T-helper 17 cell (primary cell): ENCODE results near the gene COPB1. TPM values are rescaled to one million over a fixed set of nuclear protein-coding genes. Genes with fewer than 3 reads are reported as not detected.
"Not testable (repeated sequence)": the region's sequence is repeated elsewhere in the genome, so short reads cannot be mapped to it uniquely, and the experiment has no call there.

Source experiments
- ATAC-seq: fragments of 150-1000 bp; cut with Tn5 transposase; 2 replicates; pipeline ENCODE4 v1.10.0; 2021; ENCODE audit warnings: mild to moderate bottlenecking, moderate library complexity
- DNase-seq, 3 donors: peaks; one replicate each; pipeline versions ENCODE4 v3.0.0 to v3.0.0-alpha.2; 2020 to 2021
- H3K9me3 ChIP-seq: one replicate; pipeline ENCODE4 v1.7.0; 2013; ENCODE audit warnings: low read length, mild to moderate bottlenecking; ENCODE audit not compliant: control insufficient read depth, poor library complexity, severe bottlenecking
- H3K27ac Mint-ChIP-seq: one replicate; pipeline ENCODE4 v1.8.0; 2022; ENCODE audit warnings: mild to moderate bottlenecking, moderate library complexity, mixed read lengths
- H3K27me3 Mint-ChIP-seq: one replicate; pipeline ENCODE4 v1.8.0; 2022; ENCODE audit warnings: mixed read lengths
- H3K36me3 Mint-ChIP-seq: one replicate; pipeline ENCODE4 v1.8.0; 2022; ENCODE audit warnings: low read depth, mixed read lengths
- H3K4me1 Mint-ChIP-seq: one replicate; pipeline ENCODE4 v1.8.0; 2022; ENCODE audit warnings: mild to moderate bottlenecking, mixed read lengths
- H3K4me3 Mint-ChIP-seq: one replicate; pipeline ENCODE4 v1.8.0; 2022; ENCODE audit warnings: mild to moderate bottlenecking, moderate library complexity, mixed read lengths
- total RNA-seq, 4 donors: library from RNA in 2 of 4; stranded (reverse) in 2 of 4; gene quantifications; one replicate each; pipeline ENCODE4 v1.2.3 and lab custom pipeline; 2022 to 2026

Gene COPB1
- total RNA-seq (10 to 100 TPM; 59.5 to 74.2 TPM), total RNA-seq (lab: John Stamatoyannopoulos, UW) (99.4 to 218 reads per million in 2 donors)

DNA sequence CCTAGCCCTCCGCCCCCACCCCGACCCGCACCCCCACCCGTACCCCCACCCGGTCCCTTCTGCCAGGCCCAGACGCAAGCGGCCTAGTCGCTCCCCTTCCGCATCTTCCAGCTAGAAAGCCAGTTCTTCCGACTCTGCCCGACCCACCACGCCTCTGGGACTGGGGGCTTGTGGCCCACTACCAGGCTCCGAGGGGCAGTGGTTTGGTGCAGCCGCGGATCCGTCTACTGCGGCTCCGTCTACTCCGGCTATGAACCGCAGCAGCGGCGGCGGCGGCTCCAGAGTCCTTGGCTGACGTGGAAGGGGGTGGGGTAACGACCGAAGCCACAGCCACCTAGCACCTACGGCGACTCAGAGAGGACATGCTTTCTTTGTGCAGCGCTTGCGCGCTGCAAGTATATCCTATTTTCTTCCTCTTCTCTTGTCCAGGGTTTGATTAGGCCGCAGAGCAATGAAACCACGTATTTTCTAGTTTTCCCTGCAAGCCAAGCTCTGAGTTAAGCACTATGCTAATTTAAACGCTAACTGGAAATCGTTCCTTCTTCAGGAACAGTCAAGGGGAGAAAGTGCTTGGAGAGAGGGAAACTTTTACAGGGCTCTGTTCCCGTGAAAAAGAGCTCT is at the start of gene COPB1:
COPB1 (minus strand) TSS at position 252 of the 621 bp plus-strand sequence. CDS start 883 bp downstream, outside the sequence.
- H3K36me3 Mint-ChIP-seq, result peaks cover 10% of the 10 kb centered on the region
- H3K4me3 Mint-ChIP-seq, result peak within 1 kb of the TSS; percentile 99
- peak within 1 kb of the TSS; percentile 96 for H3K27ac Mint-ChIP-seq
- no peaks in the 10 kb centered on the region for H3K9me3 ChIP-seq
- DNase-seq (peak; percentile 83 to 87 (median 84)), ATAC-seq (peak; percentile 95)
- no peaks in the 10 kb centered on the region for H3K27me3 Mint-ChIP-seq
- peaks cover 27% of the 10 kb centered on the region for H3K4me1 Mint-ChIP-seq

DNA sequence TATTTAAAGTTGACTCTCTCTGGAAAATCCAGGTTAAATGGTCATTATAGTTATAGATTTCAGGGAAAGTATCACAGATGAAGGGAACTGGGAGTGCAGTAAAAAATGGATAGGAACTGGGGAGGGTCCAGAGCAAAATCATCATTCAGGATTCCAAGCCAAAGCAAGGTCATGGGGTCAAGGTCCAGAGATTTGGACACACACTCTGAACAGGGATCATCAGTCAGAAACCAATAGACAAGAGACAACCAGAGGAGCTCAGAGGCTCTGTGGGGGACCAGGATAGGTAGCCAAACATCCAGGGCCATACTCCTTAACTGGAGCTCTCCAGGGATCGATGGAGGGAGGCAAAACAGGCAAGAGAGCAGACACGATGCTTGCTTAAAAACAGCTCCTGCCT is 47.8 kb upstream of the COPB1 start:
- Mint-ChIP-seq H3K27me3 (no peaks in the 10 kb centered on the region), H3K36me3 (no peaks in the 10 kb centered on the region), H3K27ac (peak overlapping the region; percentile 82), H3K4me3 (no peak overlapping the region), H3K4me1 (peaks cover 7% of the 10 kb centered on the region)
- ATAC-seq (no peak), DNase-seq (no peak)
- H3K9me3 ChIP-seq, result no peaks in the 10 kb centered on the region

- H3K4me3 Mint-ChIP-seq, result no peak overlapping the region
- H3K27me3 Mint-ChIP-seq, result no peaks in the 10 kb centered on the region
- no peak overlapping the region for H3K27ac Mint-ChIP-seq
- DNase-seq, result no peak
- H3K36me3 Mint-ChIP-seq, result no peaks in the 10 kb centered on the region
- H3K9me3 ChIP-seq, result no peaks in the 10 kb centered on the region
- peaks cover 7% of the 10 kb centered on the region for H3K4me1 Mint-ChIP-seq
- no peak for ATAC-seq
These were observed 47.1 kb upstream of the COPB1 start for GRCh38 chr11:14546672-14547071.

DNA sequence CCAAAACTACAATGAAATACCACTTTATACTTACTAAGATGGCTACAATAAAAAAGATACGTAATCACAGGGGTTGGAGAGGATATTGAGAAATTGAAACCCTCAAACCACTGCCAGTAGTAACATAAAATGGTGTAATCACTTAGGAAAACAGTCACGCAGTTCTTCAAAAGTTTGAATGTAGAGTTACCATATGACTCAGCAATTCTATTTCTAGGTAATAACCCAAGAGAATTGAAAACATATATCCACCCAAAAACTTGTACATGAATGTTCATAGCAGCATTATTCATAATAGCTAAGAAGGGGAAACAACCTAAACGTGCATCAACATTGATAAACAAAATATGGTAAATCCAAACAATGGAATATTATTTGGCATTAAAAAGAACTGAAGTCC is 45.0 kb upstream of the COPB1 start:
- Mint-ChIP-seq H3K36me3 (no peaks in the 10 kb centered on the region), H3K4me3 (no peak overlapping the region), H3K4me1 (peaks cover 7% of the 10 kb centered on the region), H3K27ac (no peak overlapping the region), H3K27me3 (no peaks in the 10 kb centered on the region)
- H3K9me3 ChIP-seq, result no peaks in the 10 kb centered on the region
- ATAC-seq (no peak), DNase-seq (no peak)

GRCh38 chr11:14543260-14543659 is 43.6 kb upstream of the COPB1 start:
- no peak for DNase-seq
- Mint-ChIP-seq H3K4me1 (peaks cover 7% of the 10 kb centered on the region), H3K27ac (no peak overlapping the region), H3K27me3 (no peaks in the 10 kb centered on the region), H3K4me3 (no peak overlapping the region), H3K36me3 (no peaks in the 10 kb centered on the region)
- H3K9me3 ChIP-seq, result no peaks in the 10 kb centered on the region
- ATAC-seq, result no peak

- H3K9me3 ChIP-seq, result no peaks in the 10 kb centered on the region
- Mint-ChIP-seq H3K4me3 (no peak overlapping the region), H3K27me3 (no peaks in the 10 kb centered on the region), H3K27ac (no peak overlapping the region), H3K4me1 (peaks cover 5% of the 10 kb centered on the region), H3K36me3 (no peaks in the 10 kb centered on the region)
- ATAC-seq (no peak), DNase-seq (no peak)
These were observed 42.7 kb upstream of the COPB1 start for GRCh38 chr11:14542324-14542723.

DNA sequence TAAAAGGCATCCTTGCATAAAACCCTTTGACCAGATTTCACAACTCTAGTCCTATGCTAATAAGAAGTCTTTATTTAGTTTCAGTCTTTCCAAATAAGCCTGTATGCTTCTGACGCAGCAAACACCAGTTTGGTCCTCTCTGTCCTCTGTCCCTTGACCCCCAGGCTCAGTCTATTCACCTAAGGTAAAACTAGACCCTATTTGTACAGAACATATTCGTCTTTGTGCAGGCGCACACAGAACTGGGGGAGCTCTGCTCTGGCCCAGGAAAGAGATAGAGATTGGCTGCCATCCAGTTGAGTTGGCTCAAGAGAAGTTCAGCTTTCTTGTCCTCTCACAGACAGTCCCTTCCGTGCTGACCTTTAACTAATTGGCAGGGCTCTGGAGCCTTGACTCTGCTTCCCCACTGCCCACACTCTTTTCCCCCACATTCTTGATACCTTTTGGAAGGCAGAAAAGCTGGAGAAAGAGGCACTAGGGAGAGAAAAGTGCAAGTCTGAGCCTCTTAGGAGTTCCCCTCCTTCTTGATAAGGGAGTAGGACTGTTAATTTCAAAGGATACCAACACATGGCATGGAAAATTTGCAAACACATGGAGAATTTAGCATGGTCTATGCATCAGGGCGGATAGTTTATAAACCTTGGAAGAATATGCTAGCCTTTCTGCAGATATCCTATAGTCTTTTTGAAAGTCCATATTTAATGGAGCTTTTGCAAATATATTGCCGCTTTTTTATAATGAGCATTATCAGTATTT is 41.8 kb upstream of the COPB1 start:
- no peaks in the 10 kb centered on the region for H3K36me3 Mint-ChIP-seq
- DNase-seq, result no peak
- no peaks in the 10 kb centered on the region for H3K27me3 Mint-ChIP-seq
- no peaks in the 10 kb centered on the region for H3K9me3 ChIP-seq
- no peak overlapping the region for H3K4me3 Mint-ChIP-seq
- no peak for ATAC-seq
- peak overlapping the region; percentile 41 for H3K27ac Mint-ChIP-seq
- H3K4me1 Mint-ChIP-seq, result peaks cover 5% of the 10 kb centered on the region

- H3K27ac Mint-ChIP-seq, result peak overlapping the region; percentile 89
- H3K27me3 Mint-ChIP-seq, result no peaks in the 10 kb centered on the region
- H3K36me3 Mint-ChIP-seq, result no peaks in the 10 kb centered on the region
- ATAC-seq (no peak), DNase-seq (no peak)
- no peak overlapping the region for H3K4me3 Mint-ChIP-seq
- H3K9me3 ChIP-seq, result no peaks in the 10 kb centered on the region
- H3K4me1 Mint-ChIP-seq, result peaks cover 3% of the 10 kb centered on the region
These were observed 40.4 kb upstream of the COPB1 start for GRCh38 chr11:14539982-14540421.

- Mint-ChIP-seq H3K27me3 (no peaks in the 10 kb centered on the region), H3K4me3 (no peak overlapping the region), H3K36me3 (no peaks in the 10 kb centered on the region), H3K27ac (peak overlapping the region; percentile 89), H3K4me1 (peaks cover 3% of the 10 kb centered on the region)
- no peak for ATAC-seq
- no peaks in the 10 kb centered on the region for H3K9me3 ChIP-seq
- DNase-seq, result no peak
These were observed 39.4 kb upstream of the COPB1 start for GRCh38 chr11:14538926-14539554.

- no peak for ATAC-seq
These were observed 38.8 kb upstream of the COPB1 start for GRCh38 chr11:14538271-14538925.

GRCh38 chr11:14537134-14537599 is 37.6 kb upstream of the COPB1 start:
- Mint-ChIP-seq H3K27me3 (no peaks in the 10 kb centered on the region), H3K36me3 (no peaks in the 10 kb centered on the region), H3K4me3 (peak overlapping the region; percentile 57), H3K4me1 (peaks cover 3% of the 10 kb centered on the region), H3K27ac (peak overlapping the region; percentile 89)
- peak; percentile 98 for ATAC-seq
- peak in 1 of 3 donors; percentile 12 for DNase-seq
- H3K9me3 ChIP-seq, result no peaks in the 10 kb centered on the region

More at GRCh38 chr11:14538271-14538925, 38.8 kb upstream of the COPB1 start:
- DNase-seq, result no peak
- H3K27ac Mint-ChIP-seq, result peak overlapping the region; percentile 89
- H3K36me3 Mint-ChIP-seq, result no peaks in the 10 kb centered on the region
- no peaks in the 10 kb centered on the region for H3K9me3 ChIP-seq
- H3K4me3 Mint-ChIP-seq, result no peak overlapping the region
- H3K4me1 Mint-ChIP-seq, result peaks cover 3% of the 10 kb centered on the region
- H3K27me3 Mint-ChIP-seq, result no peaks in the 10 kb centered on the region

DNA sequence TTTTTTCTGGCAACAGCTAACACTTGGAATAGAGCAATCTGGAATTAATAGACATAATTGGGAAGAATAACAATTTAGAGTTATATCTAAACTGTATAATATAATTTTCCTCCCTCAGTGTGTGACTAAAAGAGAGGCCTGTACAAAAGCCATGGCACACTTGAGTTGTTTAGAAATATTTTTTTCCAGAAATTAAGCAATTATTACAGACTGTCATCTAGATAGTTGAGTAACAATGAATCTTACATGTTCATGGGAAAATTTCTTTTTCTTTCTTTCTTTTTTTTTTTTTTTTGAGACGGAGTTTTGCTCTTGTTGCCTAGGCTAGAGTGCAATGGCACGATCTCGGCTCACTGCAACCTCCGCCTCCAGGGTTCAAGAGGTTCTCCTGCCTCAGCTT is 35.6 kb upstream of the COPB1 start:
- not testable (repeated sequence) for ATAC-seq, H3K4me1 Mint-ChIP-seq, H3K9me3 ChIP-seq, H3K27ac Mint-ChIP-seq, H3K27me3 Mint-ChIP-seq, DNase-seq, H3K36me3 Mint-ChIP-seq, H3K4me3 Mint-ChIP-seq

DNA sequence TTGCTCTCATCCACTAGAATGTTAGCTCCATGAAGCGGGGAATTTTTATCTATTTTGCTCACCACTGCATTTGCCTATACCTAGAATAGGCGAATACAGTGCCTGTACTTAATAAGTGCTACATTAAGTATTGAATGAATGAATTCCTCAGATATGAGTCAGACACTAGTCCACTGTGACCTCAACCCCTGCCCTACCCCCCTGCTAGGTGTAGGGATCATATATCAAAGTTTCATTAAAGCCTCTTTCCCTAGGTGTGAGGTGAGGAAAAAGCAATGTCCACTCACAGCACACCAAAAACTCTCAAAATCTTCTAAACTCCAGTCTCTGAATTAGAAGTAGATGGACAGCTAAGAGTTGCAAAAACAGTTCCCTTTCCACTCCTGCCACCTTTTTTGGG is 30.3 kb upstream of the COPB1 start:
- H3K4me3 Mint-ChIP-seq, result no peak overlapping the region
- H3K36me3 Mint-ChIP-seq, result peaks cover 2% of the 10 kb centered on the region
- DNase-seq (no peak), ATAC-seq (no peak)
- no peaks in the 10 kb centered on the region for H3K9me3 ChIP-seq
- no peaks in the 10 kb centered on the region for H3K27me3 Mint-ChIP-seq
- H3K4me1 Mint-ChIP-seq, result no peaks in the 10 kb centered on the region
- H3K27ac Mint-ChIP-seq, result no peak overlapping the region
